BE2C (cell line): ENCODE data around the gene NXNL2.

Experiments
- DNase-seq: peaks from one replicate; pipeline ENCODE4 v3.0.0-alpha.2; 2020
- H3K27me3 ChIP-seq: fragments of 250-450 bp; sonication (Bioruptor Pico); 2 replicates; pipeline ENCODE4 v1.5.1; 2020; ENCODE audit warnings: mild to moderate bottlenecking
- H3K36me3 ChIP-seq: fragments of 250-450 bp; sonication (Bioruptor Pico); 2 replicates; pipeline ENCODE4 v1.5.1; 2020; ENCODE audit warnings: mild to moderate bottlenecking
- H3K4me1 ChIP-seq: fragments of 250-450 bp; sonication (Bioruptor Pico); 2 replicates; pipeline ENCODE4 v1.5.1; 2020
- H3K4me3 ChIP-seq: 2 replicates; pipeline ENCODE4 v1.5.1; 2011; ENCODE audit warnings: low read depth, low read length
- H3K9me3 ChIP-seq: fragments of 250-450 bp; sonication (Bioruptor Pico); 2 replicates; pipeline ENCODE4 v1.5.1; 2020
- TF ChIP-seq, protein P1 (sequence below): IDR thresholded peaks from 2 replicates; pipeline ENCODE4 v1.5.1; 2012; ENCODE audit warnings: mild to moderate bottlenecking, low read depth, low read length

The NXNL2 gene

DNA sequence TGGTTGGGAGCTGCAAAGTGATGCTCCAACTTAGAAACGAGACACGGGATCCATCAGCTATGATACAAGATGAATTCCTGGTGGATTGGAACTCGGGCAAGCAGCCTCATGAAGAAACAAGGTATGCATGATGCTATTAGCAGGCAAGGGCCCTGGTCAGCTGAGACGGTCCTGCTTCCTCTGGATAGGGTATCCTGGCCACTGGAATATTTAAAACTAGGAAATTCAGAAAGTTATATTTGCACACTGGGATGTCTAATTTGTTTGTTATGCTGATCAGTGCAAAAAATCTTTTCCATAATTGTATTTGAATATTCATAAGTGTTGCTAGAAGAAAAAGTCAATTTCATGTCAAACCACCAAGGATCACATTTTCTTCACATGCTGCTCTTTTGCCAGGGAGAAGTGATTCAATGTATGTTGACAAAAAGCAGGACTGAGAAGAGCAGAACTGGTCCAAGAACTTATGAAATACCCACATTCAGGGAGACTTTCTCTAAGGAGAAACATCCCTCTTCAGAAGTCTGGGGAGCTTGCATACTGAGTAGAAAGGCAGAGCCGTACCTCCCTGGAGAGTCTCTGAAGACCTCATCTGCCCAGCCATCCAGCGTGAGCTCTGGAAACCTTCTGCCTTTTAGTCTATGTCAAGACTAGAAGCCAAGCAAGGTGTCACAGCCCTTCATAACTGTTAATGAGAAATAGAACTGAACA lies 6.7 kb upstream of the NXNL2 start:
- DNase-seq, result no peak
- H3K9me3 ChIP-seq, result no peaks in the 10 kb centered on the region
- TF ChIP-seq, protein P1, sequence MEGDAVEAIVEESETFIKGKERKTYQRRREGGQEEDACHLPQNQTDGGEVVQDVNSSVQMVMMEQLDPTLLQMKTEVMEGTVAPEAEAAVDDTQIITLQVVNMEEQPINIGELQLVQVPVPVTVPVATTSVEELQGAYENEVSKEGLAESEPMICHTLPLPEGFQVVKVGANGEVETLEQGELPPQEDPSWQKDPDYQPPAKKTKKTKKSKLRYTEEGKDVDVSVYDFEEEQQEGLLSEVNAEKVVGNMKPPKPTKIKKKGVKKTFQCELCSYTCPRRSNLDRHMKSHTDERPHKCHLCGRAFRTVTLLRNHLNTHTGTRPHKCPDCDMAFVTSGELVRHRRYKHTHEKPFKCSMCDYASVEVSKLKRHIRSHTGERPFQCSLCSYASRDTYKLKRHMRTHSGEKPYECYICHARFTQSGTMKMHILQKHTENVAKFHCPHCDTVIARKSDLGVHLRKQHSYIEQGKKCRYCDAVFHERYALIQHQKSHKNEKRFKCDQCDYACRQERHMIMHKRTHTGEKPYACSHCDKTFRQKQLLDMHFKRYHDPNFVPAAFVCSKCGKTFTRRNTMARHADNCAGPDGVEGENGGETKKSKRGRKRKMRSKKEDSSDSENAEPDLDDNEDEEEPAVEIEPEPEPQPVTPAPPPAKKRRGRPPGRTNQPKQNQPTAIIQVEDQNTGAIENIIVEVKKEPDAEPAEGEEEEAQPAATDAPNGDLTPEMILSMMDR, result no peak
- H3K36me3 ChIP-seq, result no peaks in the 10 kb centered on the region
- no peaks in the 10 kb centered on the region for H3K4me1 ChIP-seq
- H3K27me3 ChIP-seq, result peaks cover 9% of the 10 kb centered on the region; the same call in 1 of the 2 replicates
- no peak overlapping the region for H3K4me3 ChIP-seq

DNA sequence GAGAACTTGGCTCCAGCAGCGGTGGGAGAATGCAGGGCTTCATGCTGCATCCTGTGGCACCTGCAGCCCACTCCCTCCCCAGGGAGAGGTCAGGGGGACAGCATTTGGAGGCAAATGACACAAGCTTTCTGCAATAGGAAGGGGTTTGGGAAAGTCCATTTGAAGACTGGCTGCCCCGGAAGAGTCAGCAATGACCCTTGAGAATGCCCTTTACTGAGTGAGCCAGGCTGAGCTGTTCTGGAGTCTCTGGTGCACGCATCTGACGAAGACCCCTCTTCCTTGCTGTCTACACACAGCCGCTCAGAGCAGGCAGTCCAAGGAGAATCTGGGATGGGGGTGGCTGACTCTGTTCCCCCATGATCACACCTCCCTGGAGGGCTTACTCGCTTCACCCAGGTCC lies 5.5 kb upstream of the NXNL2 start:
- Histone ChIP-seq H3K27me3 (peaks cover 9% of the 10 kb centered on the region; the same call in 1 of the 2 replicates), H3K4me1 (no peaks in the 10 kb centered on the region), H3K36me3 (no peaks in the 10 kb centered on the region), H3K9me3 (no peaks in the 10 kb centered on the region), H3K4me3 (no peak overlapping the region)
- TF ChIP-seq, protein P1, result no peak
- DNase-seq, result no peak

DNA sequence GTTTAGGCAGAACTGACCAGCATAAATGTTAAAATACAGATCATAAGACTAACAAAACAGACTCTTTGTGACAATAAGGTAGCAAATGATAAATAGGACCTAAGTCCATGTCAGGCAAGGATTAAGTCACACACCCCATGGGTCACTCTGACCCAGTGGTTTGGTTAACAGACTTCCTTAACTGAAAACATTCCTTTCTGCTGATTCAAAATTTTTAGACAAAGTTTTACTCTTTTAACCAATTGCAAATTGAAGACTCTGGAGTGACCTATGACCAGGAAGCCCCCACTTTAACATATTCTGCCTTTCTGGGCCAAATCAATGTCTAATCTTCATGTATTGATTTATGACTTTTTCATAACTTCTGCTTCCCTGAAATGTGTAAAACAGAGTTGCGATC lies 4.9 kb upstream of the NXNL2 start:
- no peaks in the 10 kb centered on the region for H3K36me3 ChIP-seq
- TF ChIP-seq, protein P1, result no peak
- no peaks in the 10 kb centered on the region; the same call in 1 of the 2 replicates for H3K9me3 ChIP-seq
- no peak overlapping the region for H3K4me3 ChIP-seq
- peaks cover 10% of the 10 kb centered on the region; the same call in 1 of the 2 replicates for H3K27me3 ChIP-seq
- peaks cover under 1% of the 10 kb centered on the region; the same call in 1 of the 2 replicates for H3K4me1 ChIP-seq
- no peak for DNase-seq

DNA sequence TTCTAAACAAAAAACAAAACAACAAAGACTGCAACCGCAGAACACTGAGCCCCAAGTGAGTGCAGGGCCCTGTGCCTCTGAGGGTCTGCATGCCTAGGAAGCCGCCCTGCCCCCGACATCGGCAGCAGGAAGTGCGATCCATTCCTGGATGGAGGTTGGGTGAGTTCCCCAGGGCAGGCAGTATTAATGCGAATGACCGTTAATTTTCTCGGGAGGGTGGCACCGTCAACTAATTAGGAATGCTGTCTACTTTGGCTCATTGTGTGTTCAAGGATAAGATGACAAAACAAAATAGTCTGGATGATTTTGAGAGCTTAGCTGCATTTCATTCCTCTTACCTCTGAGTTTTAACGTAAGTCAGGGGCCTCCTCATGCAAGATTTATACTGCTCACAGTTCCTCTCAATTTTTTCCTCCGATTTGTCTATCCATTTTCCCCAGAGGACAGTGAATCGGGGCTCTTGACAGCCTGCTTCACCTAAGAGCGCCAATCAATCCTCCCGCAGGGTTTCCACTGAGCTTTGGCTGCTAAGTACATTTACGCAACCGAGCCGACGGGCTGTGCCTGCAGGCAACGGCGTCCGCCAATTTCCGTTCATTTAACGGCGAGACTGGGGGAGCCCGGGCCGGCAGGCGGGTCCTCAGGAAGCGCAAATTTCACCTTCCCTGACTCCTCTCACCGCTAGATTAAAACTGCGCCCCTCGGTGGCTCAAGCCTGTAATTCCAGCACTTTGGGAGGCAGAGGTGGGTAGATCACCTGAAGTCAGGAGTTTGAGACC lies 2.9 kb upstream of the NXNL2 start:
- Histone ChIP-seq H3K4me1 (peaks cover 5% of the 10 kb centered on the region; the same call in 1 of the 2 replicates), H3K9me3 (no peaks in the 10 kb centered on the region; the same call in 1 of the 2 replicates), H3K36me3 (no peaks in the 10 kb centered on the region), H3K4me3 (peak overlapping the region; percentile 33; the same call in 1 of the 2 replicates), H3K27me3 (peaks cover 12% of the 10 kb centered on the region; the same call in 1 of the 2 replicates)
- peak; percentile 45 for DNase-seq
- TF ChIP-seq, protein P1, result 0 out of 2 replicates have a peak, but pooled peaks have one; percentile 3

DNA sequence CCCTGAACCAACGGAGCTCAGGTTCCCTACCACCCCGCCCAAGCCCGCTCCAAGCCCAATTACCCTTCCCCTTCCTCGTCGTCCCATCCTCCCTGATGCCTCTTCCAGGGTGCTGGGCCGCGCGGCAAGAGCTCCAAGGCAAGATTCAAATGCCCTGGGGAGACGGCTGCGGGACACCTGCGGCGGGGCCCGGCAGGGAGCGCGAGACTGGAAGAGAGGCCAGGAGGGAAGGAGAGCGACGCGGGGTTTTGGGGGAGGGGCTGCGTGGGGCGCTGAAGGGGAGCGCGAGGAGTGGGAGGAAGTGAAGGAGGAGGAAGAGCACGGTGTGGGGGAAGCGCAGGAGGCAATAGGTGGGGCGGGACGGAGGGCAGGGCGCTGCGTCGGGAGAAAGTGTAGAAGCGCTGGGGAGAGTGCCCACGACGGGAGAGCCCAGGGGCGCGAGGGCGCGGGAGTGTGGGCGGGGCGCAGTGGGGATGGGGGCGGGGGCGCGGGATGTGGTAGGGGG lies 975 bp upstream of the NXNL2 start:
- TF ChIP-seq, protein P1, result no peak
- Histone ChIP-seq H3K27me3 (peaks cover 12% of the 10 kb centered on the region; the same call in 1 of the 2 replicates), H3K4me1 (peaks cover 5% of the 10 kb centered on the region; the same call in 1 of the 2 replicates), H3K4me3 (no peak overlapping the region; the same call in 1 of the 2 replicates), H3K36me3 (no peaks in the 10 kb centered on the region), H3K9me3 (no peaks in the 10 kb centered on the region; the same call in 1 of the 2 replicates)
- no peak for DNase-seq
